GM23338 (cell line): Measurements from ENCODE around the gene RNF215. TPM values are rescaled to one million over a fixed set of nuclear protein-coding genes. Genes with fewer than 3 reads are reported as not detected.

ENCODE experiments used
- ATAC-seq: fragments of 200-7000 bp; cut with Tn5 transposase; 3 replicates; pipeline ENCODE4 v1.9.1; 2020
- DNase-seq: peaks from one replicate; pipeline ENCODE4 v3.0.0-alpha.2; 2015; ENCODE audit warnings: low spot score
- H2AFZ ChIP-seq: fragments of 200-600 bp; sonication (generic); 2 replicates; pipeline ENCODE4 v1.8.0; 2016; ENCODE audit warnings: antibody characterized with exemption, mild to moderate bottlenecking, moderate library complexity
- H3F3A ChIP-seq: fragments of 200-600 bp; sonication (generic); replicated peaks from 2 replicates; pipeline ENCODE4 v1.8.0; 2017; ENCODE audit warnings: antibody characterized with exemption, mixed run types, low read depth
- H3K27ac ChIP-seq: fragments of 200-600 bp; sonication (generic); 2 replicates; pipeline ENCODE4 v1.6.1; 2016; ENCODE audit warnings: low read depth
- H3K27me3 ChIP-seq: fragments of 200-600 bp; sonication (generic); 2 replicates; pipeline ENCODE4 v1.8.0; 2016; ENCODE audit warnings: mild to moderate bottlenecking, mixed run types, moderate library complexity; ENCODE audit not compliant: insufficient read depth
- H3K36me3 ChIP-seq: fragments of 200-600 bp; sonication (generic); 2 replicates; pipeline ENCODE4 v1.8.0; 2016; ENCODE audit warnings: mild to moderate bottlenecking; ENCODE audit not compliant: insufficient read depth
- H3K4me1 ChIP-seq: fragments of 200-600 bp; sonication (generic); 2 replicates; pipeline ENCODE4 v1.8.0; 2016; ENCODE audit warnings: mild to moderate bottlenecking, moderate library complexity; ENCODE audit not compliant: insufficient read depth
- H3K4me2 ChIP-seq: fragments of 200-600 bp; sonication (generic); 2 replicates; pipeline ENCODE4 v1.7.1; 2017; ENCODE audit warnings: mixed run types
- H3K4me3 ChIP-seq: fragments of 200-600 bp; sonication (generic); 2 replicates; pipeline ENCODE4 v1.6.1; 2016; ENCODE audit warnings: mixed run types
- H3K79me2 ChIP-seq: fragments of 200-600 bp; sonication (generic); replicated peaks from 2 replicates; pipeline ENCODE4 v1.8.0; 2017; ENCODE audit warnings: mild to moderate bottlenecking; ENCODE audit not compliant: insufficient read depth
- H3K9me2 ChIP-seq: fragments of 200-600 bp; sonication (generic); 2 replicates; pipeline ENCODE4 v1.8.0; 2017; ENCODE audit not compliant: insufficient read depth
- H4K20me1 ChIP-seq: fragments of 200-600 bp; sonication (generic); replicated peaks from 2 replicates; pipeline ENCODE4 v1.8.0; 2017; ENCODE audit warnings: mild to moderate bottlenecking; ENCODE audit not compliant: insufficient read depth
- H3K27ac Mint-ChIP-seq: 2 replicates; pipeline ENCODE4 v1.8.0; 2020; ENCODE audit warnings: inconsistent platforms, mild to moderate bottlenecking, moderate library complexity, mixed read lengths
- H3K27me3 Mint-ChIP-seq: 3 replicates; pipeline ENCODE4 v1.8.0; 2022; ENCODE audit warnings: low read depth, mild to moderate bottlenecking, moderate library complexity, mixed read lengths, inconsistent platforms; ENCODE audit not compliant: insufficient read depth, poor library complexity
- H3K36me3 Mint-ChIP-seq: 3 replicates; pipeline ENCODE4 v1.8.0; 2021; ENCODE audit warnings: low read depth, mild to moderate bottlenecking, inconsistent platforms, moderate library complexity, mixed read lengths
- H3K4me1 Mint-ChIP-seq: 3 replicates; pipeline ENCODE4 v1.8.0; 2020; ENCODE audit warnings: mild to moderate bottlenecking, inconsistent platforms, mixed read lengths
- H3K4me3 Mint-ChIP-seq: 3 replicates; pipeline ENCODE4 v1.8.0; 2021; ENCODE audit warnings: moderate library complexity, mild to moderate bottlenecking, inconsistent platforms, mixed read lengths
- H3K9me3 Mint-ChIP-seq: 3 replicates; pipeline ENCODE4 v1.8.0; 2020; ENCODE audit warnings: moderate library complexity, mild to moderate bottlenecking, inconsistent platforms, mixed read lengths
- CREB1 ChIP-seq: fragments of 250-450 bp; sonication (Bioruptor Pico); IDR thresholded peaks from 2 replicates; pipeline ENCODE4 v1.5.0; 2020; ENCODE audit warnings: low read depth, mild to moderate bottlenecking, moderate library complexity
- CTCF ChIP-seq, 2 experiments: fragments of 200-600 bp in 1 of 2; sonication (generic) in 1 of 2; conservative IDR thresholded peaks; 2 replicates each; pipeline versions ENCODE4 v1.5.1 to v1.6.1; 2016 to 2017; ENCODE audit warnings: antibody characterized with exemption in 2 of 2, low read depth in 2 of 2, mild to moderate bottlenecking in 2 of 2, moderate library complexity in 1 of 2
- ETS1 ChIP-seq: IDR thresholded peaks from 2 replicates; pipeline ENCODE4 v1.6.1; 2016; ENCODE audit warnings: antibody characterized with exemption
- EZH2 ChIP-seq: fragments of 200-600 bp; sonication (generic); IDR thresholded peaks from one replicate; pipeline ENCODE4 v1.8.0; 2017; ENCODE audit warnings: antibody characterized with exemption, mild to moderate bottlenecking, low read depth; ENCODE audit not compliant: unreplicated experiment
- EZH2phosphoT487 ChIP-seq: fragments of 200-600 bp; sonication (generic); IDR thresholded peaks from one replicate; pipeline ENCODE4 v1.8.1; 2018; ENCODE audit warnings: antibody characterized with exemption; ENCODE audit not compliant: unreplicated experiment
- JUNB ChIP-seq: IDR thresholded peaks from one replicate; pipeline ENCODE4 v1.6.1; 2016; ENCODE audit warnings: antibody characterized with exemption; ENCODE audit not compliant: unreplicated experiment
- NANOG ChIP-seq: IDR thresholded peaks from 2 replicates; pipeline ENCODE4 v1.6.1; 2016; ENCODE audit warnings: antibody characterized with exemption, borderline replicate concordance
- POLR2AphosphoS5 ChIP-seq: IDR thresholded peaks from 2 replicates; pipeline ENCODE4 v1.6.1; 2016; ENCODE audit warnings: antibody characterized with exemption, low read depth
- REST ChIP-seq: IDR thresholded peaks from one replicate; pipeline ENCODE4 v1.6.1; 2018; ENCODE audit warnings: antibody characterized with exemption; ENCODE audit not compliant: unreplicated experiment
- STAT1 ChIP-seq: IDR thresholded peaks from one replicate; pipeline ENCODE4 v1.6.1; 2016; ENCODE audit warnings: antibody characterized with exemption; ENCODE audit not compliant: unreplicated experiment
- ZNF114 ChIP-seq: fragments of 250-450 bp; sonication (Bioruptor Pico); IDR thresholded peaks from 2 replicates; pipeline ENCODE4 v1.5.0; 2020; ENCODE audit warnings: mild to moderate bottlenecking, moderate library complexity
- ZNF331 ChIP-seq: fragments of 250-450 bp; sonication (Bioruptor Pico); IDR thresholded peaks from 2 replicates; pipeline ENCODE4 v1.5.0; 2020; ENCODE audit warnings: low read depth, mild to moderate bottlenecking, moderate library complexity
- polyA plus RNA-seq: library from polyadenylated mRNA; unstranded; fragments of >200 nt; fragmentation: Nextera tagmentation; extraction: Ambion mirVana; gene quantifications from 2 replicates; pipeline ENCODE4 v1.2.1, GENCODE V29; 2016
- total RNA-seq: library from RNA; depleted of rRNA; stranded (reverse); fragments of >200 nt; shearing (Covaris generic); gene quantifications from 2 replicates; pipeline ENCODE4 v1.2.3, GENCODE V29; 2014

Gene RNF215
- total and polyA plus RNA-seq, 2 experiments from 2014 or later = 3.3 to 13.9 TPM

DNA sequence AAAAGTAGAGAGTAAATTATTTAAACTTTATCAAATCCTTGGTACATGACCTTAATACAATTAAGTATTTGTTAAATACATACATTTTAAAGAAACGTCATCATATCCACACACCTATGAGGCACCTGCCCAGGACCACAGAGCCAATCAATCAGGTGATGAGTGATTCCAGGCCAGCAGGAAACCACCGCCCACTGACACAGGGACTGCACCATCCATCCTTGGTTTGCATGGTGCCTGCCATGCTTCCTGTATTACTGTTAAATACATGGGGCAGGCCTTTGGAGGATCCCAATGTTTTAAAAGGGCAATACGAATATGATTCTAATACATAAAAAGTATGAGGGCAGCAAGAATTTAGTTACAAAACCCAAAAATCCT lies 53.5 kb downstream of the RNF215 start (continued):
- TF ChIP-seq CTCF (conservative IDR thresholded peaks at IDR 0.05; ENCODE audit: low read depth in 2 of 2) (no peak), REST (no peak), EZH2phosphoT487 (no peak)

DNA sequence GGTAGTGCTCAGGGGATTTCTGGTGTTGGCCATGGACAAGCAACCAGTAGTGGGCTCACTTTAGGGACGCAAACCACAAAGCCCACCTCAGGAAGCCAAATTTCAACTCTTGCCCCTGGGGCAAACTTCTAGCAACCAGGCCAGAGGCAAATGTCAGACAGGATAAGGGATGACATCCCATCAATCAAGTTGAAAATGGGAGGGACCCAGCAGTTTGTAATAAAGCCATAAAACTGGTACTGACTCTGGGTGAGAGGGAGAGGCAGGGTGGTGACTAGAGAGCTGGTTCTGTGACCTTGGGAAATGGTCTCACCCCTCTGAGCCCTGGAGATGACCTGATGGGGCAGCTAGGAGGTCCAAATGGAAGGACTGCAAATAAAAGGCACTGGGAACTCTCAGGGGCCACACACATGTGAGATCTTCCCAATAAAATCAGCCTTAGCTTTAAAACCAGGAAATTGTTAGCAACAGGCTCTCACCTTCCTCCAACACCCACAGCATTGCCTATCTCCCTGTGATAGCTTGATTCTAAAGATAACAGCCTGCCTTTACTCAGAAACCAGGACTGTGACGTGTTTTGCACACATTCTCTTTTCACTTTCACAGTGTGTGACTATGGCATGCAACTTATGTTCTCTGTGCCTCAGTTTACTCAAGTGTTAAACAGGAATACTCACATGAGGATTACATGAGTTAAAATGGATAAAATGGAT lies 54.1 kb downstream of the RNF215 start:
- no peak overlapping the region for H3K4me3 ChIP-seq
- H3K9me2 ChIP-seq = no peaks in the 10 kb centered on the region
- H3K4me1 ChIP-seq = no peaks in the 10 kb centered on the region
- H3K4me3 Mint-ChIP-seq = no peak overlapping the region
- H4K20me1 ChIP-seq = peaks cover 13% of the 10 kb centered on the region; the same call in 1 of the 2 replicates
- peaks cover 29% of the 10 kb centered on the region for H3K36me3 ChIP-seq
- no peak for DNase-seq
- no peak for ATAC-seq
- H3K4me2 ChIP-seq = no peak overlapping the region
- no peaks in the 10 kb centered on the region for H3K79me2 ChIP-seq
- H3K4me1 Mint-ChIP-seq = no peaks in the 10 kb centered on the region
- H2AFZ ChIP-seq = no peak overlapping the region
- peaks cover 5% of the 10 kb centered on the region; the same call in 1 of the 2 replicates for H3F3A ChIP-seq
- H3K27ac ChIP-seq = no peak overlapping the region
- H3K27ac Mint-ChIP-seq = no peak overlapping the region
- H3K27me3 ChIP-seq = no peaks in the 10 kb centered on the region
- H3K9me3 Mint-ChIP-seq = no peaks in the 10 kb centered on the region
- peaks cover 73% of the 10 kb centered on the region for H3K36me3 Mint-ChIP-seq
- H3K27me3 Mint-ChIP-seq = peaks cover under 1% of the 10 kb centered on the region
- no peak for TF ChIP-seq ETS1
- TF ChIP-seq REST = no peak
- TF ChIP-seq NANOG = no peak
- no peak for TF ChIP-seq EZH2
- TF ChIP-seq CREB1 = no peak
- TF ChIP-seq STAT1 = no peak
- TF ChIP-seq ZNF331 (CRISPR knock-in tag) = no peak
- no peak for TF ChIP-seq CTCF (conservative IDR thresholded peaks at IDR 0.05; ENCODE audit: low read depth in 2 of 2)
- no peak for TF ChIP-seq EZH2phosphoT487
- TF ChIP-seq POLR2AphosphoS5 = no peak
- no peak for TF ChIP-seq JUNB
- TF ChIP-seq ZNF114 = no peak
